Naive thymus-derived CD4-positive, alpha-beta T cell (primary cell): Measurements from ENCODE around the gene CKB. TPM values are rescaled to one million over a fixed set of nuclear protein-coding genes. Genes with fewer than 3 reads are reported as not detected.

Source experiments
- ATAC-seq: fragments of 150-1000 bp; cut with Tn5 transposase; 2 replicates; pipeline ENCODE4 v1.10.0; 2021; ENCODE audit warnings: mild to moderate bottlenecking, moderate library complexity
- CTCF ChIA-PET: fragments of 350-600 bp; sonication (Branson Sonifier 250); formaldehyde crosslinking; loops from one replicate; lab custom pipeline; 2021; ENCODE audit warnings: antibody characterized with exemption; lab: Charles Lee
- POLR2A ChIA-PET: fragments of 350-600 bp; sonication (Branson Sonifier 250); formaldehyde crosslinking; loops from one replicate; lab custom pipeline; 2021; ENCODE audit warnings: antibody characterized with exemption, inconsistent platforms; lab: Charles Lee
- DNase-seq, 9 donors: peaks; one replicate each; pipeline versions ENCODE4 v3.0.0 to v3.0.0-alpha.2; 2020 to 2022; ENCODE audit warnings: mixed read lengths in 1 of 9
- H3K27ac ChIP-seq: one replicate; pipeline ENCODE4 v1.7.0; 2013; ENCODE audit warnings: mild to moderate bottlenecking, low read depth, low read length, moderate library complexity
- H3K27me3 ChIP-seq, 2 donors: one replicate each; pipeline ENCODE4 v1.7.0; 2013; ENCODE audit warnings: low read length in 2 of 2, mild to moderate bottlenecking in 2 of 2, moderate library complexity in 2 of 2; ENCODE audit not compliant: control insufficient read depth in 2 of 2, insufficient read depth in 2 of 2
- H3K36me3 ChIP-seq, 3 experiments: 1 replicate in 2 of 3; 2 replicates in 1 of 3; pipeline ENCODE4 v1.7.0; 2013; ENCODE audit warnings: low read length in 3 of 3, mild to moderate bottlenecking in 3 of 3, moderate library complexity in 1 of 3; ENCODE audit not compliant: insufficient read depth in 3 of 3, control insufficient read depth in 2 of 3
- H3K4me1 ChIP-seq, 2 donors: one replicate each; pipeline ENCODE4 v1.7.0; 2013; ENCODE audit warnings: low read length in 2 of 2, mild to moderate bottlenecking in 2 of 2, moderate library complexity in 1 of 2; ENCODE audit not compliant: control insufficient read depth in 2 of 2, insufficient read depth in 2 of 2
- H3K4me3 ChIP-seq: 2 replicates; pipeline ENCODE4 v1.7.0; 2013; ENCODE audit warnings: mild to moderate bottlenecking, low read length
- H3K9me3 ChIP-seq, 3 experiments: 1 replicate in 2 of 3; 2 replicates in 1 of 3; pipeline ENCODE4 v1.7.0; 2013; ENCODE audit warnings: low read length in 3 of 3; ENCODE audit not compliant: control insufficient read depth in 2 of 3
- H3K27ac Mint-ChIP-seq, 9 donors: one replicate each; pipeline ENCODE4 v1.8.0; 2020 to 2022; ENCODE audit warnings: mixed read lengths in 9 of 9, mild to moderate bottlenecking in 8 of 9, moderate library complexity in 5 of 9, inconsistent platforms in 2 of 9
- H3K27me3 Mint-ChIP-seq, 5 donors: one replicate each; pipeline ENCODE4 v1.8.0; 2021 to 2022; ENCODE audit warnings: mixed read lengths in 5 of 5, mild to moderate bottlenecking in 1 of 5
- H3K36me3 Mint-ChIP-seq, 5 donors: one replicate each; pipeline ENCODE4 v1.8.0; 2020 to 2022; ENCODE audit warnings: mixed read lengths in 5 of 5, mild to moderate bottlenecking in 3 of 5, inconsistent platforms in 1 of 5
- H3K4me1 Mint-ChIP-seq, 7 donors: one replicate each; pipeline ENCODE4 v1.8.0; 2020 to 2022; ENCODE audit warnings: mixed read lengths in 7 of 7, mild to moderate bottlenecking in 3 of 7, inconsistent platforms in 1 of 7
- H3K4me3 Mint-ChIP-seq, 10 donors: one replicate each; pipeline ENCODE4 v1.8.0; 2020 to 2022; ENCODE audit warnings: mild to moderate bottlenecking in 10 of 10, mixed read lengths in 10 of 10, moderate library complexity in 6 of 10, inconsistent platforms in 2 of 10
- H3K9me3 Mint-ChIP-seq, 11 donors: one replicate each; pipeline ENCODE4 v1.8.0; 2020 to 2022; ENCODE audit warnings: mixed read lengths in 11 of 11, mild to moderate bottlenecking in 4 of 11, inconsistent platforms in 1 of 11, moderate library complexity in 1 of 11
- intact Hi-C, 2 donors: fragments of 100-400 bp; cut with micrococcal nuclease; formaldehyde crosslinking; loops; one replicate each; pipeline ENCODE4 v1.15.1; 2023
- polyA plus RNA-seq, 2 donors: library from polyadenylated mRNA; unstranded; fragments of 300-500 nt; fragmentation: Illumina TruSeq; gene quantifications; one replicate each; pipeline ENCODE4 v1.2.3, GENCODE V29; 2021
- total RNA-seq, 6 experiments: library from RNA in 5 of 6; stranded (reverse) in 5 of 6; gene quantifications; 1 replicate in 5 of 6; 2 replicates in 1 of 6; pipeline ENCODE4 v1.2.3 and lab custom pipeline; 2021 to 2026

CKB gene
- total and polyA plus RNA-seq, 7 experiments from 2014 or later: 0.40 to 19.8 (median 2.2) TPM; not detected in 1

- Histone ChIP-seq H3K36me3 (peaks cover 9 to 61% (median 12%) of the 10 kb centered on the region in 3 experiments), H3K4me3 (no peak overlapping the region), H3K27ac (no peak overlapping the region), H3K27me3 (no peaks in the 10 kb centered on the region), H3K9me3 (no peaks in the 10 kb centered on the region), H3K4me1 (no peaks in the 10 kb centered on the region)
- Mint-ChIP-seq H3K27ac (no peak overlapping the region), H3K4me1 (peaks cover 8 to 19% (median 9%) of the 10 kb centered on the region in 7 donors), H3K4me3 (no peak overlapping the region), H3K36me3 (peaks cover 3 to 48% (median 16%) of the 10 kb centered on the region in 5 donors), H3K27me3 (no peaks in the 10 kb centered on the region), H3K9me3 (no peaks in the 10 kb centered on the region)
- CTCF ChIA-PET: interaction anchor here (2.0 kb wide), 2 partner anchors 11 to 43 kb away, joined by 5 read pairs; no protein-coding TSS in a partner anchor
- ATAC-seq (no peak), DNase-seq (no peak)
- POLR2A ChIA-PET: no interaction called here
- intact Hi-C loops: no loop called here
Measured at GRCh38 chr14:103503296-103503695, 19.3 kb downstream of the CKB start.

GRCh38 chr14:103502877-103503276, 19.8 kb downstream of the CKB start:
- Histone ChIP-seq H3K4me1 (no peaks in the 10 kb centered on the region), H3K27ac (no peak overlapping the region), H3K4me3 (no peak overlapping the region), H3K27me3 (no peaks in the 10 kb centered on the region), H3K36me3 (peaks cover 9 to 60% (median 12%) of the 10 kb centered on the region in 3 experiments), H3K9me3 (no peaks in the 10 kb centered on the region)
- intact Hi-C loops: no loop called here
- no peak for DNase-seq
- ChIA-PET POLR2A (no interaction called here), CTCF (interaction anchor here (2.0 kb wide), 2 partner anchors 10 to 43 kb away, joined by 5 read pairs; no protein-coding TSS in a partner anchor)
- Mint-ChIP-seq H3K4me1 (peaks cover 8 to 19% (median 9%) of the 10 kb centered on the region in 7 donors), H3K36me3 (peaks cover 3 to 48% (median 16%) of the 10 kb centered on the region in 5 donors), H3K9me3 (no peaks in the 10 kb centered on the region), H3K4me3 (no peak overlapping the region), H3K27me3 (no peaks in the 10 kb centered on the region), H3K27ac (no peak overlapping the region)
- ATAC-seq: no peak

GRCh38 chr14:103501921-103502669, 20.5 kb downstream of the CKB start:
- DNase-seq: no peak
- Mint-ChIP-seq H3K36me3 (peaks cover 3 to 44% (median 16%) of the 10 kb centered on the region in 5 donors), H3K9me3 (no peaks in the 10 kb centered on the region), H3K27ac (peak overlapping the region in 1 of 9 donors; percentile 16), H3K4me1 (peaks cover 7 to 14% (median 9%) of the 10 kb centered on the region in 7 donors), H3K4me3 (no peak overlapping the region), H3K27me3 (no peaks in the 10 kb centered on the region)
- ChIA-PET CTCF (interaction anchor here (0.7 to 2.0 kb wide), 4 partner anchors 10 to 61 kb away, joined by 3 to 5 read pairs (median 4); no protein-coding TSS in a partner anchor), POLR2A (no interaction called here)
- intact Hi-C loops: loop anchor here in 1 of 2 donors (2.0 kb wide), 1 partner anchor 17 kb away; no protein-coding TSS in a partner anchor
- peaks cover 9 to 57% (median 12%) of the 10 kb centered on the region in 3 experiments for H3K36me3 ChIP-seq
- no peaks in the 10 kb centered on the region for H3K27me3 ChIP-seq
- H3K9me3 ChIP-seq: no peaks in the 10 kb centered on the region
- ATAC-seq: no peak
- no peak overlapping the region for H3K27ac ChIP-seq
- no peaks in the 10 kb centered on the region for H3K4me1 ChIP-seq
- H3K4me3 ChIP-seq: no peak overlapping the region

- Histone ChIP-seq H3K9me3 (no peaks in the 10 kb centered on the region), H3K4me3 (no peak overlapping the region), H3K27ac (no peak overlapping the region), H3K4me1 (no peaks in the 10 kb centered on the region), H3K36me3 (peaks cover 9 to 57% (median 12%) of the 10 kb centered on the region in 3 experiments), H3K27me3 (no peaks in the 10 kb centered on the region)
- DNase-seq: no peak
- Mint-ChIP-seq H3K36me3 (peaks cover 3 to 44% (median 16%) of the 10 kb centered on the region in 5 donors), H3K4me1 (peaks cover 6 to 14% (median 9%) of the 10 kb centered on the region in 7 donors), H3K27me3 (no peaks in the 10 kb centered on the region), H3K4me3 (no peak overlapping the region), H3K27ac (peak overlapping the region in 3 of 9 donors; percentile 23 to 65 (median 48)), H3K9me3 (no peaks in the 10 kb centered on the region)
- ChIA-PET POLR2A (no interaction called here), CTCF (interaction anchor here (0.7 to 2.0 kb wide), 3 partner anchors 9 to 62 kb away, joined by 3 to 5 read pairs (median 3); no protein-coding TSS in a partner anchor)
- no peak for ATAC-seq
- intact Hi-C loops: loop anchor here in 1 of 2 donors (2.0 kb wide), 1 partner anchor 18 kb away; no protein-coding TSS in a partner anchor
Measured at GRCh38 chr14:103501041-103501870, 21.4 kb downstream of the CKB start.

- Mint-ChIP-seq H3K36me3 (peaks cover 3 to 43% (median 15%) of the 10 kb centered on the region in 5 donors), H3K27ac (peak overlapping the region in 8 of 9 donors; percentile 6 to 89 (median 51)), H3K4me3 (no peak overlapping the region), H3K9me3 (no peaks in the 10 kb centered on the region), H3K4me1 (peaks cover 6 to 12% (median 9%) of the 10 kb centered on the region in 7 donors), H3K27me3 (no peaks in the 10 kb centered on the region)
- ChIA-PET CTCF (interaction anchor here (0.6 to 1.7 kb wide), 4 partner anchors 18 to 619 kb away, joined by 3 to 5 read pairs (median 4); no protein-coding TSS in a partner anchor), POLR2A (no interaction called here)
- H3K4me3 ChIP-seq: no peak overlapping the region
- H3K27me3 ChIP-seq: no peaks in the 10 kb centered on the region
- DNase-seq (peak; percentile 57 to 77 (median 72)), ATAC-seq (peak; percentile 96)
- H3K36me3 ChIP-seq: peaks cover 9 to 63% (median 12%) of the 10 kb centered on the region in 3 experiments
- H3K4me1 ChIP-seq: no peaks in the 10 kb centered on the region
- intact Hi-C loops: loop anchor here (1.0 to 2.0 kb wide), 2 partner anchors 18 to 46 kb away; no protein-coding TSS in a partner anchor
- no peaks in the 10 kb centered on the region for H3K9me3 ChIP-seq
- H3K27ac ChIP-seq: no peak overlapping the region
Measured at GRCh38 chr14:103500148-103500990, 22.3 kb downstream of the CKB start.
